ENCODE results near the gene IL12RB1.

- TF ChIP-seq RFX5 (IDR thresholded peaks at IDR 0.05; ENCODE audit: borderline replicate concordance, low read depth, low read length) = no peak
- TF ChIP-seq EZH2 (IDR thresholded peaks at IDR 0.05; ENCODE audit: low read depth, low read length, severe bottlenecking) = no peak
- TF ChIP-seq FOSL1 (IDR thresholded peaks at IDR 0.05; ENCODE audit: insufficient read depth, low read depth, low read length) = no peak
- no peak for TF ChIP-seq USF2 (IDR thresholded peaks at IDR 0.05; ENCODE audit: low read length)
- no peak for TF ChIP-seq MAFK (IDR thresholded peaks at IDR 0.05; ENCODE audit: low read depth, low read length)
- TF ChIP-seq RXRA (IDR thresholded peaks at IDR 0.05; ENCODE audit: insufficient read depth, low read depth, low read length) = no peak
- TF ChIP-seq POLR2AphosphoS5 (IDR thresholded peaks at IDR 0.05; ENCODE audit: low read depth, low read length) = no peak
- no peak for TF ChIP-seq GABPA (IDR thresholded peaks at IDR 0.05; ENCODE audit: borderline replicate concordance, insufficient read depth, low read length)
Observed at GRCh38 chr19:18013210-18014111, 73.3 kb downstream of the IL12RB1 start.
